Kidney epithelial cell (primary cell): ENCODE data around the gene RASAL2. TPM values are rescaled to one million over a fixed set of nuclear protein-coding genes. Genes with fewer than 3 reads are reported as not detected.

Experiments used
- DNase-seq: peaks from one replicate; pipeline ENCODE4 v3.0.0-alpha.2; 2010; ENCODE audit warnings: low read depth
- H3K27me3 ChIP-seq: 2 replicates; pipeline ENCODE4 v1.6.0; 2011; ENCODE audit warnings: low read length; ENCODE audit not compliant: control insufficient read depth, insufficient read depth
- H3K36me3 ChIP-seq: 2 replicates; pipeline ENCODE4 v1.5.1; 2011; ENCODE audit warnings: low read length; ENCODE audit not compliant: control insufficient read depth, insufficient read depth
- H3K4me3 ChIP-seq: 2 replicates; pipeline ENCODE4 v1.5.1; 2011; ENCODE audit warnings: low read depth, mild to moderate bottlenecking, control low read depth, low read length
- CTCF ChIP-seq: IDR thresholded peaks from 2 replicates; pipeline ENCODE4 v1.5.1; 2011; ENCODE audit warnings: mild to moderate bottlenecking, moderate library complexity, low read length, control low read depth, inconsistent platforms; ENCODE audit not compliant: insufficient read depth, poor library complexity, severe bottlenecking
- total RNA-seq: library from RNA; depleted of rRNA; stranded (reverse); fragments of >200 nt; gene quantifications from 2 replicates; pipeline ENCODE4 v1.2.3, GENCODE V29; 2015

RASAL2 gene
- total RNA-seq, 1 donor from 2014 or later = 18.3 TPM

DNA sequence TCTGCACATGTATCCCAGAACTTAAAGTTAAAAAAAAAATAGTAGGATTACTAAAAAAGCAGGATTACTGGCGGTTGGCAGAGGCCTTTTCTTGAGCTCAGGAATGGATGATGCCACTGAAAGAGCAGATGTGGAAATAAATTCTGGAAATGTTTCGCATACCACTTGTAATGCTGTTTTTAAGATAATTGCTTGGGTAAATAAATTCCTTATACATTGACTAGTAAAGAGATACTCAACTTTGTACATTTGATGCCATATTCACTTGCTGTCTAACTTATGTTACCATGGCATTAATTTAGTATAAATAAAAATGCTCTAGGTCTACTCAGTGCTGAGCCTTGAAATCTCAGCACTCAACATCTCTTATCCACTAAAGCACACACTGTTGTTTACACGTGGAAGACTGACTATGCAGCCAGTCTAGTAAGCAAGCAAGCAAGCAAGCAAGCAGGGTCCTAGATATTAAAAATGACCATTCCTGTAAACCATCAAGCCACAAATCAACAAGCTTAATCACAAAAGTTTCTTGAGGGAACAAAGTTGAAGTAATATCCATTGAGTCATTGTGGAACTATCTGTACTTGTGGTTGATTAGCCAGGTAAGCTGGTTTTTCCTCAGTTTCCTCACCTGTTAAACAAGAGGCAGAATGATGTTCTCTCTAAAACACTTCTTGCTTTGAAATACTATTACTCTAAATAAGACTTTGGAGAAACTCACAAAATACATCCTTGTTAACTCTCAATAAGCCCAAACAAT lies 1.7 kb upstream of the RASAL2 start:
- no peaks in the 10 kb centered on the region for H3K27me3 ChIP-seq
- no peaks in the 10 kb centered on the region for H3K36me3 ChIP-seq
- no peak for TF ChIP-seq CTCF
- H3K4me3 ChIP-seq = no peak overlapping the region
- DNase-seq = no peak

DNA sequence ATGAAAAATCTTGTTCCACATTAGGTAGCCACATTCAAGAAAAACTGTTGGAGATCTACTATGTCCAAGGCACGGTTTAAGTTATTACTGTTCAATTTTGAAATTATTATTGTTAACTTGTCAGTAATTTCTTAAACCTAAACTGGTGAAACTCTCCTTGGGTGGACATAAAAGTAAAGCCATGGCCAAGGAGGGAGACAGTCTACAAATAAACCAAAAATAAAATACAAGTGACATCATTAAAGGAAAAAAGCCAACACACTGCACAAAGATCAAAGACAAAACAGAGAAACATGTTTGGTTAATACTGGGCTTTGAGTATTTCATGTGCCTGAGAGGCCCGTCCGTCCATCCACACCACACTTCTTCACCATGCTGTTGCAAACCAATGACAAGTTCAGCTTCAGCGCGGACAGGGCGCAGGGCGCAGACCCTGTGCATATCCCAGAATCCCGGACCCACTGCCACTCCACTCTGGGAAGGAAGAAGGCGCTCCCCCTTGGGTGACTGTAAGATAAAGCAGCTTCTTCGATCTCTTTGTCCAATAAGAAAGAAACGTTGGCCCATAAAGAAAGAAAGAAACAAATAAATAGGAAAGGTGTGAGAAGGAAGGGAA lies 918 bp upstream of the RASAL2 start:
- Histone ChIP-seq H3K36me3 (no peaks in the 10 kb centered on the region), H3K27me3 (no peaks in the 10 kb centered on the region), H3K4me3 (peak overlapping the region; percentile 92)
- TF ChIP-seq CTCF = peak; percentile 19
- no peak for DNase-seq

DNA sequence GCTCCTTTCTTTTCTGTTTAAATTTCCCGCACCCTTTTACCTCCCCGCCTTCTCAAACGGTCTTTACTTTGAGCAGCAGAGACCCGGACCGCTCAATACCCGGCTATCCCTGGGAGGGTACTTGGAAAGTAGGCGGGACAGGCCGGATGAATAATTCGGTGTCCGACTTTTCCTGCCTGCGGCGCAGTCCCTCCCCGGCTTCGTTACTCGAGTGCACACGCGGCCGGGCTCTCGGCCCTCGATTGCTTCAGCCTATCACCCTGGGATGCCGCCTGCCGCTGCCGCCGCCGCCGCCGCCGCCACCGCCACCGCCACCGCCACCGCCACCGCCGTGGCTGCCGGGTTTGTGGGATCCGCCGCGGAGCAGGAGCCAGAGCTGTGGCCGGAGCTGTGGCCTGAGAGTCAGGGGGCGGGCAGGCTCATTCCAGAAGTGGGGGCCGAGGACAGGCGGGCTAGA lies 382 bp upstream of the RASAL2 start:
- peak; percentile 87 for DNase-seq
- Histone ChIP-seq H3K36me3 (no peaks in the 10 kb centered on the region), H3K27me3 (no peaks in the 10 kb centered on the region), H3K4me3 (peak overlapping the region; percentile 92)
- no peak for TF ChIP-seq CTCF

GRCh38 chr1:178094739-178095645 lies 1.1 kb downstream of the RASAL2 start:
- H3K36me3 ChIP-seq = no peaks in the 10 kb centered on the region
- no peak for DNase-seq
- TF ChIP-seq CTCF = no peak
- H3K27me3 ChIP-seq = no peaks in the 10 kb centered on the region
- H3K4me3 ChIP-seq = peak overlapping the region; percentile 92

DNA sequence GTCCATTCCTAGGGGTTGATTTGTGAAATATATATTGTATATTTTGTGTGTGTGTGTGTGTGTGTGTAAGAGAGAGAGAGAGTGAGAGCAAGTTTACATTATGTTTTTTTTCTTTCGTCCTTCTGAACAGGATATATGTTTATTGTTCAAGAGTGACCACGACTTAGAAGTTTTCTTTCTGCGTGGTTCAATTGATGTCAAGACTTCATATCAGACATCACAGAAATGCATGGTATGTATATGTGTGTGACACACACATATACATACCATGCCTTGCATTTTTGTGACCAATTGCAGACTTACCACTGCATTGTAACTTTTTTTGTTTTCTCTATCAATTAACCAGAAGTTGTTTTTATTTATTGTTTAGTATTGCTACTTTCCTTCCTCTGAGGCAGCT lies 2.5 kb downstream of the RASAL2 start:
- H3K27me3 ChIP-seq = no peaks in the 10 kb centered on the region
- H3K4me3 ChIP-seq = no peak overlapping the region
- no peak for TF ChIP-seq CTCF
- H3K36me3 ChIP-seq = no peaks in the 10 kb centered on the region
- no peak for DNase-seq
